ENCODE measurements around the gene FADS2.
A peak's percentile ranks its signal among the peaks of the same experiment; 100 is the strongest.

Gene FADS2

GRCh38 chr11:61887839-61888494 lies 59.9 kb downstream of the FADS2 start:
- peak overlapping the region; percentile 84 for H3K27ac ChIP-seq (ENCODE audit: poor library complexity, severe bottlenecking)
- H3K4me3 ChIP-seq (ENCODE audit: severe bottlenecking), result no peak overlapping the region
- peak; percentile 94 for DNase-seq (ENCODE audit: low spot score)
- H3K9me3 ChIP-seq (ENCODE audit: severe bottlenecking), result no peaks in the 10 kb centered on the region
- H3K36me3 ChIP-seq (ENCODE audit: low read depth), result peaks cover 41% of the 10 kb centered on the region
- peaks cover 20% of the 10 kb centered on the region for H3K4me1 ChIP-seq (ENCODE audit: insufficient read depth, poor library complexity, severe bottlenecking)
- H3K27me3 ChIP-seq (ENCODE audit: insufficient read depth, poor library complexity, severe bottlenecking), result no peaks in the 10 kb centered on the region
- ATAC-seq (ENCODE audit: low read depth), result peak; percentile 76
- no peak for TF ChIP-seq CTCF (IDR thresholded peaks at IDR 0.05; ENCODE audit: poor library complexity, severe bottlenecking)

- no peak for ATAC-seq (ENCODE audit: low read depth)
- peaks cover 38% of the 10 kb centered on the region for H3K36me3 ChIP-seq (ENCODE audit: low read depth)
- H3K27me3 ChIP-seq (ENCODE audit: insufficient read depth, poor library complexity, severe bottlenecking), result no peaks in the 10 kb centered on the region
- peak overlapping the region; percentile 84 for H3K27ac ChIP-seq (ENCODE audit: poor library complexity, severe bottlenecking)
- no peak for TF ChIP-seq CTCF (IDR thresholded peaks at IDR 0.05; ENCODE audit: poor library complexity, severe bottlenecking)
- H3K4me1 ChIP-seq (ENCODE audit: insufficient read depth, poor library complexity, severe bottlenecking), result peaks cover 20% of the 10 kb centered on the region
- no peak overlapping the region for H3K4me3 ChIP-seq (ENCODE audit: severe bottlenecking)
- no peaks in the 10 kb centered on the region for H3K9me3 ChIP-seq (ENCODE audit: severe bottlenecking)
- no peak for DNase-seq (ENCODE audit: low spot score)
Observed at GRCh38 chr11:61888590-61888989, 60.5 kb downstream of the FADS2 start.

DNA sequence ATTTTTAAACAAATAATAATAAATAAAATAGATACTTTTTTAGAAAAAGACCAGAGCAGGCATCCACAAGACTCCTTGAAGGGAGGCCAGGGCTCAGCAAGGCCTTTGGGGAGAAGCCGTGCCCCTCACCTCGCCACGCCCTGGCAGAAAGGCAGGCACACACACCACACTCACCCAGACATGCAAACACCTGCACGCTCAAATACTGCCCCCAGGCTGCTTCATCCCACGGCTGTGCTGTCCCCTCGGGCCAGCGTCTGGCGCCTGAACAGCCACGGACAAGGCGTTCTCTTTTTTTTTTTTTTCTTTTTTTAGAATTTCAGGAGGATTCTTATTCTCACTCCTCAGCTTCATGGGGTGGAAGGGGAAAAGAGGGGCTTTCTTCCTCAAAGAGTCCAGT lies 61.7 kb downstream of the FADS2 start:
- H3K36me3 ChIP-seq (ENCODE audit: low read depth), result peaks cover 36% of the 10 kb centered on the region
- no peaks in the 10 kb centered on the region for H3K27me3 ChIP-seq (ENCODE audit: insufficient read depth, poor library complexity, severe bottlenecking)
- DNase-seq (ENCODE audit: low spot score) (no peak), ATAC-seq (ENCODE audit: low read depth) (no peak)
- peaks cover 20% of the 10 kb centered on the region for H3K4me1 ChIP-seq (ENCODE audit: insufficient read depth, poor library complexity, severe bottlenecking)
- no peaks in the 10 kb centered on the region for H3K9me3 ChIP-seq (ENCODE audit: severe bottlenecking)
- TF ChIP-seq CTCF (IDR thresholded peaks at IDR 0.05; ENCODE audit: poor library complexity, severe bottlenecking), result no peak
- H3K4me3 ChIP-seq (ENCODE audit: severe bottlenecking), result peak overlapping the region; percentile 75
- peak overlapping the region; percentile 84 for H3K27ac ChIP-seq (ENCODE audit: poor library complexity, severe bottlenecking)

DNA sequence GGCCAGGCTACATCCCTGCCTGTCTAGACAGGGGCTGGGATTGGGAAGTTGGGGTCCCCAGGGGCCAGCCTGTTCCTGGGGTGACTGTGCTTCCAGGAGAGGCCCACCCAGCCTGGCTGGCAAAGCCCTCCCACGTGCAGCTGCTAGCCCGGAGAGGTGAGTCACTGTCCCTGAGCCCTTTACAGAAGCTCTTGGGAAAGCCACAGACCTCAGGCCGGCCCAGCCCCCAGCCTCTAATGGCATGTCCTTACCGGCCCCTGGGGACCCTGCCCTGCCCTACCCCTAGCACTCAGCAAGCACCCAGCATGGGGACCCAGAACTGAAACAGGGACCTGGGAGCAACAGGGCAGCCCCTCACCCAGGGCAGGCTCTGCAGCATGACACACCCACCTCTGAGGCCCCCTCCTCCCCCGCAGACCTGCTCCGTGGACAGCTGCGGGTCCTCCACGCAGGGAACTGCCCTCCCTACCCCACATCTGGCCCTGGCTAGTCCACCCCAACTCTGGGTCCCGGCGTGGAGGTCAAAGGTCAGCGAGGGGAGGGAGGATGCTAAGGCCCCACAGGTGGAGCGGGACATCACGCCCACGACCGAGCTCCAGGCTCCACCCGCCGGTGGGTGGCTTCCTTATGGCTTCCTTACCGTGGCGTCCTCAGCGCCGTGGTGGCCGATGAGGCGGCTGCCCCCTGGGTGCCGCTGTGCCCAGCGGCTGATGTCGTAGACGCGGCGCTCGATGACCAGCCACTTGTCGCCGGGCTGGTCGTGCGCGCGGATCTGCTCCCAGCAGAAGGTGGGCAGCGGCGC lies 62.6 kb downstream of the FADS2 start:
- DNase-seq (ENCODE audit: low spot score) (no peak), ATAC-seq (ENCODE audit: low read depth) (peak; percentile 20; the same call in 2 of the 3 replicates)
- H3K27me3 ChIP-seq (ENCODE audit: insufficient read depth, poor library complexity, severe bottlenecking), result no peaks in the 10 kb centered on the region
- H3K4me1 ChIP-seq (ENCODE audit: insufficient read depth, poor library complexity, severe bottlenecking), result peaks cover 20% of the 10 kb centered on the region
- peak overlapping the region; percentile 75 for H3K4me3 ChIP-seq (ENCODE audit: severe bottlenecking)
- peak overlapping the region; percentile 84 for H3K27ac ChIP-seq (ENCODE audit: poor library complexity, severe bottlenecking)
- TF ChIP-seq CTCF (IDR thresholded peaks at IDR 0.05; ENCODE audit: poor library complexity, severe bottlenecking), result no peak
- no peaks in the 10 kb centered on the region for H3K9me3 ChIP-seq (ENCODE audit: severe bottlenecking)
- H3K36me3 ChIP-seq (ENCODE audit: low read depth), result peaks cover 30% of the 10 kb centered on the region

Data from RWPE2 (cell line).